ENCODE measurements around the gene FOXA3. TPM values are rescaled to one million over a fixed set of nuclear protein-coding genes. Genes with fewer than 3 reads are reported as not detected.

Gene FOXA3
- total RNA-seq, 1 experiment from 2014 or later, result 15.3 TPM

DNA sequence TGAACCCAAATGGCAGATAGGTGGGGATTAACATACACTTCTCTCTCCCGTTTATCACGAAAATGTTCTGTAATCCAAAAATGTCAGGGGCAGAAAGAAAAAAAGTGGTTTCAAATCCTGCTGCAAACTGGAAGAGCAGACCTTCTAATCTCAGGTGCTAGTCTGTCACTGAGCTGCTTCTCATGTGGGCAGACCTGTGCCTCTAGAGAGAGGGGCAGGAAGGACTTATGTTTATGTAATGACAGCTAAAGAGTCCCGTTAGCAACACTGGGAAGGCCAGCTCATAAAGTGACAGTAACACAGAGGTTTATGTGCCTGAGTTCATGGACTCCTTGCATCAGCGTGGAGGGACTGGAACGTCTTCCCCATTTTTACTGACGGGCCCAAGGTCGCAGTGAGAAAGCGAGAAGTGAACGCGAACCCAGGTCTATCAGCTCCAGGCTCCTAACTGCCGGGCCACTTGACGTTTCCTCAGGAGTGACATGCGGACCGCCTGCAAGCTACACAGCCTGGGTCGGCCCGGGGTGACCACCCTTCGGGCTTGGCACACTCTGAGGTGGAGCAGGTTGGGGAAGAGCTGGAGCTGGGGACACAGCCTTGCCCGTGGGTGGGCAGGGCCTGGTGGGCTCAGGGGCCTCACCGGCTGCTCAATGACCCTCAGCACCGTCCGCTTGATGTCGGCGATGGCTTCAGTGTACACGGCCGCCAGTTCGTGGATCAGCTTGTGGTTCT lies 39.4 kb upstream of the FOXA3 start:
- no peaks in the 10 kb centered on the region for H3K4me1 Mint-ChIP-seq (ENCODE audit: low read depth, unreplicated experiment)
- no peak overlapping the region for H3K4me3 ChIP-seq (ENCODE audit: low read depth, low read length)
- DNase-seq, result no peak
- H3K36me3 Mint-ChIP-seq (ENCODE audit: insufficient read depth, unreplicated experiment), result peaks cover 79% of the 10 kb centered on the region
- no peaks in the 10 kb centered on the region for H3K4me1 ChIP-seq
- no peaks in the 10 kb centered on the region for H3K9me3 Mint-ChIP-seq (ENCODE audit: unreplicated experiment)
- ChIA-PET POLR2A (interaction anchor here (1.2 kb wide), 1 partner anchor 58 kb away, joined by 3 read pairs; no protein-coding TSS in a partner anchor), CTCF (interaction anchor here (0.6 kb wide), 2 partner anchors 51 to 54 kb away, joined by 3 to 4 read pairs; no protein-coding TSS in a partner anchor)
- no TSS peak for BruUV-seq (replicated peaks)
- H3K27me3 ChIP-seq (replicated peaks; ENCODE audit: control insufficient read depth, insufficient read depth, low read length), result no peaks in the 10 kb centered on the region
- H3K36me3 ChIP-seq (ENCODE audit: control insufficient read depth, insufficient read depth, low read length), result peaks cover 6% of the 10 kb centered on the region
- H3K27ac Mint-ChIP-seq (ENCODE audit: unreplicated experiment), result no peak overlapping the region
- no peak overlapping the region for H3K4me3 Mint-ChIP-seq (ENCODE audit: unreplicated experiment)
- H3K27me3 Mint-ChIP-seq (ENCODE audit: insufficient read depth, unreplicated experiment), result no peaks in the 10 kb centered on the region
- intact Hi-C loops (cut with micrococcal nuclease; ENCODE audit: unreplicated experiment), result no loop called here
- TF ChIP-seq, protein P1, sequence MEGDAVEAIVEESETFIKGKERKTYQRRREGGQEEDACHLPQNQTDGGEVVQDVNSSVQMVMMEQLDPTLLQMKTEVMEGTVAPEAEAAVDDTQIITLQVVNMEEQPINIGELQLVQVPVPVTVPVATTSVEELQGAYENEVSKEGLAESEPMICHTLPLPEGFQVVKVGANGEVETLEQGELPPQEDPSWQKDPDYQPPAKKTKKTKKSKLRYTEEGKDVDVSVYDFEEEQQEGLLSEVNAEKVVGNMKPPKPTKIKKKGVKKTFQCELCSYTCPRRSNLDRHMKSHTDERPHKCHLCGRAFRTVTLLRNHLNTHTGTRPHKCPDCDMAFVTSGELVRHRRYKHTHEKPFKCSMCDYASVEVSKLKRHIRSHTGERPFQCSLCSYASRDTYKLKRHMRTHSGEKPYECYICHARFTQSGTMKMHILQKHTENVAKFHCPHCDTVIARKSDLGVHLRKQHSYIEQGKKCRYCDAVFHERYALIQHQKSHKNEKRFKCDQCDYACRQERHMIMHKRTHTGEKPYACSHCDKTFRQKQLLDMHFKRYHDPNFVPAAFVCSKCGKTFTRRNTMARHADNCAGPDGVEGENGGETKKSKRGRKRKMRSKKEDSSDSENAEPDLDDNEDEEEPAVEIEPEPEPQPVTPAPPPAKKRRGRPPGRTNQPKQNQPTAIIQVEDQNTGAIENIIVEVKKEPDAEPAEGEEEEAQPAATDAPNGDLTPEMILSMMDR (IDR thresholded peaks at IDR 0.05; ENCODE audit: insufficient read depth in 1 of 2, low read depth in 1 of 2, low read length in 1 of 2, severe bottlenecking in 1 of 2, unreplicated experiment in 1 of 2), result no peak
- H3K9me3 ChIP-seq, result no peaks in the 10 kb centered on the region

DNA sequence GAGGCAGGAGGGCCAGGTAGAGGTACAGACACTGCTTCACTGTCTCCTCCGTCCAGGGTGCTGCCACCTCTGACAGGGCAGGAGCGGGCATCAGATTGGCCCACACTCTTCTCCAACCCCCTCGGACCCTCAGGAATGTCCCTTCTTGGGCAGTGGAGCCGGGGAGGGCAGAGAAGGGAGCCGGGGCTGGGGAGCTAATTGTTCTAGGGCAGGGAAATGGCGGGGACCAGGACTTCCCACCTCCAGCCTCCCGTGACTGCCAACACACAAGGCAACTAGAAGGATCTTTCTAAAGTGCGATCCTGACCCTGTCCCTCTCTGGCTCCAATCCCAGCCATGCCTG lies 38.9 kb upstream of the FOXA3 start:
- TF ChIP-seq, protein P1 (IDR thresholded peaks at IDR 0.05; ENCODE audit: insufficient read depth in 1 of 2, low read depth in 1 of 2, low read length in 1 of 2, severe bottlenecking in 1 of 2, unreplicated experiment in 1 of 2), result no peak
- Histone ChIP-seq H3K36me3 (ENCODE audit: control insufficient read depth, insufficient read depth, low read length) (peaks cover 6% of the 10 kb centered on the region), H3K4me1 (no peaks in the 10 kb centered on the region), H3K27me3 (replicated peaks; ENCODE audit: control insufficient read depth, insufficient read depth, low read length) (no peaks in the 10 kb centered on the region), H3K9me3 (no peaks in the 10 kb centered on the region), H3K4me3 (ENCODE audit: low read depth, low read length) (no peak overlapping the region)
- ChIA-PET CTCF (interaction anchor here (0.6 kb wide), 1 partner anchor 51 kb away, joined by 4 read pairs; no protein-coding TSS in a partner anchor), POLR2A (no interaction called here)
- BruUV-seq (replicated peaks), result no TSS peak
- DNase-seq, result no peak
- Mint-ChIP-seq H3K27me3 (ENCODE audit: insufficient read depth, unreplicated experiment) (no peaks in the 10 kb centered on the region), H3K4me1 (ENCODE audit: low read depth, unreplicated experiment) (no peaks in the 10 kb centered on the region), H3K36me3 (ENCODE audit: insufficient read depth, unreplicated experiment) (peaks cover 79% of the 10 kb centered on the region), H3K27ac (ENCODE audit: unreplicated experiment) (no peak overlapping the region), H3K4me3 (ENCODE audit: unreplicated experiment) (no peak overlapping the region), H3K9me3 (ENCODE audit: unreplicated experiment) (no peaks in the 10 kb centered on the region)
- intact Hi-C loops (cut with micrococcal nuclease; ENCODE audit: unreplicated experiment), result no loop called here

DNA sequence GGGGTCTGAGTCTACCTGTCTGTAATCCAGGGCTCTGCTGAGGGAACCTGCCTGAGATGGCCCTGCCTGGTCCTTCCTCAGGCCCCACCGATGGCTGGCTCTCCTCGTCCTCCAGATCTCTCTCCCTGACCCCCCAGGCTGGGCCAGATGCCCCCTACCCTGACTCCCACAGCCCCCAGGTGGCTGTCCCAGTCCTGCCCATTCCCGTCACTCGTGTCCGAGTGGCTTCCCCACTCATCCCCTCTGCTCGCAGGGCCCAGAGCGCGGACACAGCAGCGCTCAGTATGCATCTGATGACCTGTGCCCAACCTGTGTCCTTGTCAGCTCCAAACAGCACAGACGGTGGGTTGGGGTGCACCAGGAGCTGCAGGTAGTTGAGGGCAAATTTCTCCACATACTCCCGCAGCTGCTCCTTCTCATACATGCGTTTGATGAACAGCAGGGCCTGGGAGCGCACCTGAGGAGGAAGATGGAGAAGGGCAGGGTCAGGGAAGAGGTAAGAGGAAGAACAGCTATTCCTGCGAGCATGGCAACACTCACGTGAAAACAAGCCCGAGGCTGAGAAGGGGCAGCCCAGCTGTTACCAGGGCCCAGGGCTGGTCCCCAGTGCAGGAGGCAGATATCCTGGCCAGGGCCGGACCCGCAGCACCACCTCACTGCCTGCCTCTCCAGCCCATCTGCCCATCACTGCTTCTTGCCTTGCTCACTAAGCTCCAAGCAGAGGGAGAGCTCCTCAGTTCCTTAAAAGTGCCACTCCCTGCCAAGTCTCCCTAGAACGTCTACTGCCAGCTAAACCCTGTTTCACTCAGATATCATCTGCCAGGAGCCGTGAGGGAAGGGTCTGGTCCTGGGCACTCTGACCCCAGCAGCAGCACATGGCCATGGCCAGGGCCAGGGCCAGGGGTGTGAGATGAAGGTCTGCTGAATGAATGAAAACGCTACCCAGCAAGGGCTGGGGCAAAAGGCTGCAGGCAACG lies 37.9 kb upstream of the FOXA3 start:
- Mint-ChIP-seq H3K9me3 (ENCODE audit: unreplicated experiment) (no peaks in the 10 kb centered on the region), H3K27me3 (ENCODE audit: insufficient read depth, unreplicated experiment) (no peaks in the 10 kb centered on the region), H3K27ac (ENCODE audit: unreplicated experiment) (peak overlapping the region; percentile 9), H3K4me1 (ENCODE audit: low read depth, unreplicated experiment) (no peaks in the 10 kb centered on the region), H3K36me3 (ENCODE audit: insufficient read depth, unreplicated experiment) (peaks cover 83% of the 10 kb centered on the region), H3K4me3 (ENCODE audit: unreplicated experiment) (no peak overlapping the region)
- Histone ChIP-seq H3K27me3 (replicated peaks; ENCODE audit: control insufficient read depth, insufficient read depth, low read length) (no peaks in the 10 kb centered on the region), H3K9me3 (no peaks in the 10 kb centered on the region), H3K4me1 (no peaks in the 10 kb centered on the region), H3K4me3 (ENCODE audit: low read depth, low read length) (no peak overlapping the region), H3K36me3 (ENCODE audit: control insufficient read depth, insufficient read depth, low read length) (peaks cover 7% of the 10 kb centered on the region)
- CTCF ChIA-PET, result interaction anchor here (1.7 kb wide), 1 partner anchor 9 kb away, joined by 14 read pairs; no protein-coding TSS in a partner anchor
- POLR2A ChIA-PET, result no interaction called here
- no peak for DNase-seq
- TF ChIP-seq, protein P1 (IDR thresholded peaks at IDR 0.05; ENCODE audit: insufficient read depth in 1 of 2, low read depth in 1 of 2, low read length in 1 of 2, severe bottlenecking in 1 of 2, unreplicated experiment in 1 of 2), result no peak
- intact Hi-C loops (cut with micrococcal nuclease; ENCODE audit: unreplicated experiment), result no loop called here
- no TSS peak for BruUV-seq (replicated peaks)
